ENCODE data around the gene TUBGCP3. TPM values are rescaled to one million over a fixed set of nuclear protein-coding genes. Genes with fewer than 3 reads are reported as not detected.

TUBGCP3 gene
- total and polyA plus RNA-seq, 4 donors = 6.7 to 31.0 (median 17.3) TPM

DNA sequence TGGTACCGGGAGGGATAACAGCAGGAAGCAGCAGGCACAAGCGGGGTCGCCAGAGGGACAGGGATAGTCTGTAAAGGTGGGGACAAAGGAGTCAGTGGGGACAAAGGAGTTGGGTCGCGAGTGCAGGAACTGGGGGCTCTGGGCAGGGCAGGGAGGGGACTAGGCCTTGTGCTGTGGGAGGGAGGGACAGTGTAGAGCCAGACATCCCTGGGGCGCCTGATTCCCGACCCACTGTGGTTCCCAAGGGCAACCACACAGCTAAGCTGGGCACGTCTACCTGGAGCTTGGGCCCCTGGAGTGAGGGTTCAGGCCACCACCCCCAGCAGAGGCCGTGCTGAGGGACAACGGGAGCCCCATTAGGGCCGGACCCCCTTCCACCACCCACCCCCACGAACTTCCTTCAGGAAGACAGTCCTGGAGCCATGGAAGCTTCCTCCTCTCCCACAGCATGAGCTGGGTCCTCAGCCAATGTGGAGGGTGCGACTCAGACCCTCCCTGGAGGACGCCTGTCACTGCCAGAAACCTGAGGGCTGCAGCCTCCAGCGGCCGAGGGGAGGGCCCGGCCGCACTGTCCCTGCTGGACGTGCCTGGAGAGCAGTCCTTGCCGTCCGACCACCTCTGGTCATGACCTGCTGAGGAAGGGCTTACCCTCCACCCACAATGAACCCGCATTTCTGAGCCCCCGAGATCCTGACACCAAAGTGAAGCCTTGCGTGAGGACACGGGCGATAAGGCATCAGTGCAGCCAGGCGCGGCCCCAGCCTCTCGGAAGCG, 133.9 kb downstream of the TUBGCP3 start:
- Histone ChIP-seq H3K9ac (ENCODE audit: low read depth in 1 of 2, low read length in 2 of 2) (no peak overlapping the region), H3K4me3 (ENCODE audit: low read depth in 1 of 3, low read length in 3 of 3) (no peak overlapping the region), H3K27me3 (ENCODE audit: control insufficient read depth in 4 of 4, insufficient read depth in 4 of 4, low read length in 3 of 4) (no peaks in the 10 kb centered on the region), H3K36me3 (ENCODE audit: control insufficient read depth in 4 of 4, insufficient read depth in 3 of 4, low read depth in 1 of 4, low read length in 3 of 4) (peaks cover 0 to 3% (median 0%) of the 10 kb centered on the region in 4 donors), H3K9me3 (ENCODE audit: control insufficient read depth in 4 of 4, low read length in 3 of 4) (no peaks in the 10 kb centered on the region), H3K27ac (ENCODE audit: low read depth in 1 of 2, low read length in 2 of 2) (no peak overlapping the region), H3K4me1 (ENCODE audit: control insufficient read depth in 4 of 4, insufficient read depth in 4 of 4, low read length in 3 of 4) (peaks cover 0 to 9% (median 3%) of the 10 kb centered on the region in 4 donors)
- no peak for TF ChIP-seq JUND (IDR thresholded peaks at IDR 0.05)
- TF ChIP-seq TAF1 (conservative IDR thresholded peaks at IDR 0.05) = no peak
- TF ChIP-seq, protein P1, sequence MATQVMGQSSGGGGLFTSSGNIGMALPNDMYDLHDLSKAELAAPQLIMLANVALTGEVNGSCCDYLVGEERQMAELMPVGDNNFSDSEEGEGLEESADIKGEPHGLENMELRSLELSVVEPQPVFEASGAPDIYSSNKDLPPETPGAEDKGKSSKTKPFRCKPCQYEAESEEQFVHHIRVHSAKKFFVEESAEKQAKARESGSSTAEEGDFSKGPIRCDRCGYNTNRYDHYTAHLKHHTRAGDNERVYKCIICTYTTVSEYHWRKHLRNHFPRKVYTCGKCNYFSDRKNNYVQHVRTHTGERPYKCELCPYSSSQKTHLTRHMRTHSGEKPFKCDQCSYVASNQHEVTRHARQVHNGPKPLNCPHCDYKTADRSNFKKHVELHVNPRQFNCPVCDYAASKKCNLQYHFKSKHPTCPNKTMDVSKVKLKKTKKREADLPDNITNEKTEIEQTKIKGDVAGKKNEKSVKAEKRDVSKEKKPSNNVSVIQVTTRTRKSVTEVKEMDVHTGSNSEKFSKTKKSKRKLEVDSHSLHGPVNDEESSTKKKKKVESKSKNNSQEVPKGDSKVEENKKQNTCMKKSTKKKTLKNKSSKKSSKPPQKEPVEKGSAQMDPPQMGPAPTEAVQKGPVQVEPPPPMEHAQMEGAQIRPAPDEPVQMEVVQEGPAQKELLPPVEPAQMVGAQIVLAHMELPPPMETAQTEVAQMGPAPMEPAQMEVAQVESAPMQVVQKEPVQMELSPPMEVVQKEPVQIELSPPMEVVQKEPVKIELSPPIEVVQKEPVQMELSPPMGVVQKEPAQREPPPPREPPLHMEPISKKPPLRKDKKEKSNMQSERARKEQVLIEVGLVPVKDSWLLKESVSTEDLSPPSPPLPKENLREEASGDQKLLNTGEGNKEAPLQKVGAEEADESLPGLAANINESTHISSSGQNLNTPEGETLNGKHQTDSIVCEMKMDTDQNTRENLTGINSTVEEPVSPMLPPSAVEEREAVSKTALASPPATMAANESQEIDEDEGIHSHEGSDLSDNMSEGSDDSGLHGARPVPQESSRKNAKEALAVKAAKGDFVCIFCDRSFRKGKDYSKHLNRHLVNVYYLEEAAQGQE (IDR thresholded peaks at IDR 0.05) = no peak
- no peak for TF ChIP-seq GABPA (IDR thresholded peaks at IDR 0.05 in 1 of 2, conservative IDR thresholded peaks at IDR 0.05 in 1 of 2)
- TF ChIP-seq, protein P2, sequence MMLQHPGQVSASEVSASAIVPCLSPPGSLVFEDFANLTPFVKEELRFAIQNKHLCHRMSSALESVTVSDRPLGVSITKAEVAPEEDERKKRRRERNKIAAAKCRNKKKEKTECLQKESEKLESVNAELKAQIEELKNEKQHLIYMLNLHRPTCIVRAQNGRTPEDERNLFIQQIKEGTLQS (IDR thresholded peaks at IDR 0.05) = no peak
- TF ChIP-seq FOXA1 (IDR thresholded peaks at IDR 0.05) = no peak
- TF ChIP-seq YY1 (IDR thresholded peaks at IDR 0.05) = no peak
- no peak for TF ChIP-seq NR2F2 (IDR thresholded peaks at IDR 0.05)
- TF ChIP-seq, protein P3, sequence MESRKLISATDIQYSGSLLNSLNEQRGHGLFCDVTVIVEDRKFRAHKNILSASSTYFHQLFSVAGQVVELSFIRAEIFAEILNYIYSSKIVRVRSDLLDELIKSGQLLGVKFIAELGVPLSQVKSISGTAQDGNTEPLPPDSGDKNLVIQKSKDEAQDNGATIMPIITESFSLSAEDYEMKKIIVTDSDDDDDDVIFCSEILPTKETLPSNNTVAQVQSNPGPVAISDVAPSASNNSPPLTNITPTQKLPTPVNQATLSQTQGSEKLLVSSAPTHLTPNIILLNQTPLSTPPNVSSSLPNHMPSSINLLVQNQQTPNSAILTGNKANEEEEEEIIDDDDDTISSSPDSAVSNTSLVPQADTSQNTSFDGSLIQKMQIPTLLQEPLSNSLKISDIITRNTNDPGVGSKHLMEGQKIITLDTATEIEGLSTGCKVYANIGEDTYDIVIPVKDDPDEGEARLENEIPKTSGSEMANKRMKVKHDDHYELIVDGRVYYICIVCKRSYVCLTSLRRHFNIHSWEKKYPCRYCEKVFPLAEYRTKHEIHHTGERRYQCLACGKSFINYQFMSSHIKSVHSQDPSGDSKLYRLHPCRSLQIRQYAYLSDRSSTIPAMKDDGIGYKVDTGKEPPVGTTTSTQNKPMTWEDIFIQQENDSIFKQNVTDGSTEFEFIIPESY (IDR thresholded peaks at IDR 0.05) = no peak
- TF ChIP-seq RAD21 (IDR thresholded peaks at IDR 0.05) = no peak
- no peak for TF ChIP-seq HNF4G (IDR thresholded peaks at IDR 0.05)
- TF ChIP-seq RXRA (IDR thresholded peaks at IDR 0.05) = no peak
- TF ChIP-seq, protein P4, sequence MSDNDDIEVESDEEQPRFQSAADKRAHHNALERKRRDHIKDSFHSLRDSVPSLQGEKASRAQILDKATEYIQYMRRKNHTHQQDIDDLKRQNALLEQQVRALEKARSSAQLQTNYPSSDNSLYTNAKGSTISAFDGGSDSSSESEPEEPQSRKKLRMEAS (IDR thresholded peaks at IDR 0.05) = no peak
- TF ChIP-seq, protein P5, sequence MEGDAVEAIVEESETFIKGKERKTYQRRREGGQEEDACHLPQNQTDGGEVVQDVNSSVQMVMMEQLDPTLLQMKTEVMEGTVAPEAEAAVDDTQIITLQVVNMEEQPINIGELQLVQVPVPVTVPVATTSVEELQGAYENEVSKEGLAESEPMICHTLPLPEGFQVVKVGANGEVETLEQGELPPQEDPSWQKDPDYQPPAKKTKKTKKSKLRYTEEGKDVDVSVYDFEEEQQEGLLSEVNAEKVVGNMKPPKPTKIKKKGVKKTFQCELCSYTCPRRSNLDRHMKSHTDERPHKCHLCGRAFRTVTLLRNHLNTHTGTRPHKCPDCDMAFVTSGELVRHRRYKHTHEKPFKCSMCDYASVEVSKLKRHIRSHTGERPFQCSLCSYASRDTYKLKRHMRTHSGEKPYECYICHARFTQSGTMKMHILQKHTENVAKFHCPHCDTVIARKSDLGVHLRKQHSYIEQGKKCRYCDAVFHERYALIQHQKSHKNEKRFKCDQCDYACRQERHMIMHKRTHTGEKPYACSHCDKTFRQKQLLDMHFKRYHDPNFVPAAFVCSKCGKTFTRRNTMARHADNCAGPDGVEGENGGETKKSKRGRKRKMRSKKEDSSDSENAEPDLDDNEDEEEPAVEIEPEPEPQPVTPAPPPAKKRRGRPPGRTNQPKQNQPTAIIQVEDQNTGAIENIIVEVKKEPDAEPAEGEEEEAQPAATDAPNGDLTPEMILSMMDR (IDR thresholded peaks at IDR 0.05; ENCODE audit: low read depth, low read length, missing input control) = no peak
- TF ChIP-seq SP1 (IDR thresholded peaks at IDR 0.05) = no peak
- no peak for TF ChIP-seq HNF4A (conservative IDR thresholded peaks at IDR 0.05)
- no peak for TF ChIP-seq FOXA2 (IDR thresholded peaks at IDR 0.05)
- no peak for TF ChIP-seq EGR1 (IDR thresholded peaks at IDR 0.05; ENCODE audit: low read depth in 2 of 2)
- no peak for DNase-seq (ENCODE audit: low spot score)
- WGBS = 89% methylated on average over 30 of the region's 30 CpGs
